GF-D8 (cell line): ENCODE measurements around the gene ETV1.

Source experiments
- DNase-seq: peaks from one replicate; lab custom pipeline; 2025; lab: John Stamatoyannopoulos, UW

ETV1 gene

DNA sequence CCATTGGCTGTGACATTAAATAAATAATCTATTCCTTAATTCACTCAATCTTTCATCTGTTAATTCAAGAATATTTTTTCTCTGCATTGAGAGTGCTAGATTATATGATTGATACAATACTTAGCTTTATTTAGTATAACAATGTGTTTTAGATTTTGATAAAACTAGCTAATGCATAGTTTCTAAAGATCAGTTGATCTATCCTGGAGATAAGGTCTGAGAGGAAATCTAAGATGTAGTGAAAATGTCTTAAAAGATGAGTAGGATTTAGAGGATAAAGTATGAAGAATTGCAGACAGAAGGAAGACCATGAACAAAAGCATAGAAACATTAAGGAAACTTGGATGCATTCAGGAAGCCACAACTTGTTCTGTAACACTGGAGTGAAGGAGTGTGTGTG lies 110.3 kb downstream of the ETV1 start:
- no peak for DNase-seq

DNA sequence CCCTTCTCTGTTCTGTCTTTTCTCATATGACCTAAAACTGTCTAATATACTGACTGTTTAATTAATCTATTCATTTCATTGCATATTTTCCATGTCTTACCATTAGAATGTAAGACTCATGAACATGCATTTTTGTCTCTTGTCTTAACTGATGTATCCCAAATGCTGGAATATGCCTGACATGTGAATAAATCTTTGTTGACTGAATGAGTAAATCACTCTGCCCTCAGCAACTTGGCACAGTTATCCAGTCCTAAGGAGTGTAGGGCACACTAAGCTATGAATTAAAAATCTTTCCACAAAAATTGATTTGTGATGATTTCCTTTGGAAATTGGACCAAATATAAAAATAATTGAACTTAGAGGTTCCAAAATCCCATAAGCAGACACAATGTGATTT lies 111.3 kb downstream of the ETV1 start:
- DNase-seq: no peak

DNA sequence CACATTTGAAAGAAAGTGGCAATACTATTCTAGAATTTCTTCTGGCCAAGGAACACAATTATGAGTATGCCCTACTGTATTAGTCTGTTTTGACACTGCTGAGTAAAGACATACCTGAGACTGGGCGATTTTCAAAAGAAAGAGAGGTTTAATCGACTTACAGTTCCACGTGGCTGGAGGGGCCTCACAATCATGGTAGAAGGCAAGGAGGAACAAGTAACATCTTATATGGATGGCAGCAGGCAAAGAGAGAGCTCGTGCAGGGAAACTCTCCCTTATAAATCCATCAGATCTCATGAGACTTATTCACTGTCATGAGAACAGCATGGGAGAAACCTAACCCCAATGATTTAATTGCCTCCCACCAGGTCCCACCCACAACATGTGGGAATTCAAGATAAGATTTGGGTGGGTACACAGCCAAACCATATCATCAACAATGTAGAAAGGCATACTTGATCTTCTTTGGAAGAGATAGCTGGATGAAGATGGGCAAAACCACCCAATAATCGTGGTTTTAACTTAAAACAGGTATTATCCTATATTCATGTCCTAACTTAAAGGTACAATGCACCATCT lies 113.9 kb downstream of the ETV1 start:
- no peak for DNase-seq

DNA sequence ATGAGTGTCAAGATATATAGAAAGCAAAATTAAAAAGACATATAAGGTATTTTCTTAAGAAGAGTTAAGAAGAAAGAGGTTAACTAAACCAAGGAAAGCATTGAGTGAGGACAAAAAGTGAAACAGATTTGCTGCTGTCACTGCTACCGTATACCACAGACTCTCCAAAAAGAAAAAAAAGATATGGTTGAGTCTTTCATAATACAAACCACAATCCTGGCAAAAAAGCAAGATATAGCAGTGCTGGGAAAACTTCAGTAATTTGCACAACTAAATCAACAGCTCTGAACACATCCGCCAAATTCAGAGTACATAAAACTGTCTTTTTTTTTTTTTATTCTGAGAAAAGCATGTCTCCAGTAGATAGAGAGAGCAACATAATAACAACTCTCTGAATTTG lies 114.7 kb downstream of the ETV1 start:
- no peak for DNase-seq

DNA sequence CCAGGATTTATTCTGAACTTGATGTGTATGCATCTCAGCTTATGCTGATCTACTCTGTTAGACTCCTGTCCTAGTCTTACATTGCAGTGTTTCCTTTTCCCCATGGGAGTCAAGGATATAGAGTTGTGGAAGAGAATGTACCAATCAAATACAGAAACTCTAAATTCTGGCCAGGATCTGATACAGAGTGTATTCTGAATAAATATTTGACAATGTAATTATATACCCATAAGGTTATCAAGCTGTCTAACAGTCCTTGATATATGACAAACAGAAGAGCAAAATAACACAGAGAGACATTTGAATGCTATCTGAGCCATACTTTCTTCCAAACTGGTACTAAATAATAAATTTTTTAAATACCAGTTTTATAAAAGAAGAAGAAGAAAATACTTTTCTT lies 116.8 kb downstream of the ETV1 start:
- DNase-seq: no peak

DNA sequence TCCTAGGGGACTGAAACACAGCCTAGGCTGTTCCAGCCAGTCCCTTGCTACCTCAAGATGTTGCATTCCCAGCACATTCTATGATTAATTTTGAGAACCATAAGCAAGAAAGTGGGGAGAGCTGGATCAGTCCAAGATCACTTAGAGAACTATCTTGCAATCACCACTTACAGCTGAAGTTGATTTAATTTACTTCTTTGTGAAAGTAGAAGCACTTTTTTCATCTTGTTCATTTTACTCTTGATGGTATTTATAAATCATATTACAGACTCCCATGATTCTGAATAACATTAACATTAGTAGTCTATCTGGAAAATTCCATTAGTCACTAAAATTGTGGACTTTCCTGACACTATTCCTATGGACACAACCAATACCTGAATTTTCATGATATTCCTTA lies 118.5 kb downstream of the ETV1 start:
- no peak for DNase-seq

DNA sequence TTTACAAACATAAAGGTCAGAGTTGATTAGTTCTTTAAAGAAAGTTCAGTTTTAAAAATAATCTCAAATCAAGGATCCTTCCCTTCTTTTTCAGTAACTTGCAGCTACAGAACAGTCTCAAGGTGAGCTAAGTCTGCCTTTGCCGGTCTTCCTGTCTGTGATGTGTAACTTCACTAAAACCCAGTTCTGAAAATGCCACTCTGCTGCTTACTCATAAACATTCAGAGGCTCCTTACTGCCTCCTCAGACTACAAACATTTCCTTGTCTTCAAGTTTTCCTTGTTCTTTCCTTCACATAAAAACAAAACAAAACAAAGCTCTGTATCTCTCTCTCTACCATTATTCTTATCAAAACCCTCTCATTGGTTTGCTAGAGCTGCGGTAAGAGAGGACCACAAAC lies 128.7 kb downstream of the ETV1 start:
- no peak for DNase-seq

DNA sequence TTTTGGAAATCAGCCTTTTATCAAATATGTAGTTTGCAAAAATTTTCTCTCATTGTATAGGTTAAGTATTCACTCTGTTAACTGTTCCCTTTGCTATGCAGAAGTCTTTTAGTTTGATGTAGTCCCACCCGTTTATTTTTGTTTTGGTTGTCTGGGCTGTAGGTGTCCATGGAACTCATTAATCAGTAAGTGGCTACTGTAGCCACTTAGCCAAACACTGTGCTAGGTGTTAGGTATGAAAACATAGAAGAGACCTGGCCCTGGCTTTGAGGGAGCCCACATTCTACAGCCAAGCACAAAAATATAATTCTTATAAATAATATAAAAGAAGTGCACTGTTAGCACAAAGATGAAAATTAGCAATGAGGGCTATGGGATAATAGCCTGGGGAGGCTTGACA lies 133.5 kb downstream of the ETV1 start:
- DNase-seq: no peak

DNA sequence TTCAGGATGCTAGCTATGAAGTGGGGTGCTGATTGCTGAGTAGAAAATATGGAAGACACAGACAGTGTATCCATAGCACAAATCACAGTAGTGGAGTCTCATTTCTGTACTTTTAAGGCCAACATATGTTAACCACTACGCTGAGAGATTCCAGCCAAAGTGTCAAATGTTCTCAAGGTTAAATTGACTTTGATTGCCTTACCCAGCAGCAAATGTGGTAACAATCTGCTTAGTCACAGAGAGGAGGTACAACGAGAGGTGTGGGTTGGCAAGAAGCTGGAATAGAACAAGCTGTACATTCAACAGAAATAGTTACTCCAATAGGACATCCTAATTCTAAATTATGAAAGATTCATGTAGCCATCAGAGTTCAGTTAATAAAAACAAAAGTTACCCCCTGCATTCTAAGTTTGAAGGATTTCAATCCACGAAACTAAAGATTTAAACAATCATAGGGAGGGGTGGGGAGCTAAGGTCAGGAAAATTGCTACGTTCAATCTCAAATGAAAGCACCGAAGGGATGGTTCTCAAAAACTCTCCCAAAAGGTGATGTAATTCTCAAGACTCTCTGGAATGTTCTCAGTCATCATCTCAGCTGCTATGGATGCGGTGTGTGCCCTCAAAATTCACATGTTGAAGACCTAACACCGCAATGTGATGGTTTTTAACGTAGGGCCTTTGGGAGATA lies 137.0 kb downstream of the ETV1 start:
- no peak for DNase-seq

DNA sequence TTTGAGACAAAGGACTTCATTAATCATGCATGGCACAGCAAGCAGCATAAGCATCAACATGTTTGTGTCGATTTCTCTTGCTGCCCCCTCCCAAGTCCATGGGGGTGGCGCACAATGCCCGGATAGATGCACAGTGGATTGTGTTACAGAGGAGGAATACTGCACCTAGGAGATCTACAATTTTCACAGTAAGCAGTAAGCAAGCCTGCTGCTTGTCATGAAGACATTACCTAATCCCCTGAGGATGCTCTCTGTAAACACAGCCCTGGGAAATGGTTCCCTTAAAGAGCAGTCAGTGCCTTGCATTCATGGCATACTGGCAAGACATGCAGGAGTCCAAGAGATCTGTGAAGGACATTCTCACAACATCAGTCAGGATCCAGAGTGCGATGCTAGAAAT lies 137.7 kb downstream of the ETV1 start:
- no peak for DNase-seq

DNA sequence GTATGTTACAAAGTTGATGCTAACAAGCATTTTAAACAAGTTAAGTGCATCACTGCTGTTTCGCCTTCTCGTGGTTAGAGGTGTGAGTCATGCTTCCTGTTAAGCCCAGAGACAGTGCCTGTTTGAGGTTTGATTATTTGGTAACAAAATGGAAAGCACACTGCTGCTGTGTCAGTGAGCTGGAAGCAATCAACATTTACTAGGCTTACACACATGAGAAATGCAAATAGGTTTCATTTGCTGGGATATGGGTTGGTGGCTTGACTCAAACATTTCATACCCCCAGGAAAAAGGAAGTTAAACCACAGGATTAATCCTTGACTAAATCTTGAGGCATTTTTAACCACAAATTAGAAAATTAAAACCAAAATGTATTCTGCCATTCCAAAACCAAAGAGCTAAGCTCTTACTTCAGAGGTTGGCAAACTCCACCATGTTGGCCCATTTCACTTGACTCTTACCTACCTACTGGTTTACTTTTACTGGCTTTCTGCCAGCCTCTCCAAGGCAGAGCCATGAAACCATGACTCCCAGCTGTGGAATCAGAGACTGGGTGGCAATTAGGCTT lies 139.2 kb downstream of the ETV1 start:
- peak; percentile 72 for DNase-seq

DNA sequence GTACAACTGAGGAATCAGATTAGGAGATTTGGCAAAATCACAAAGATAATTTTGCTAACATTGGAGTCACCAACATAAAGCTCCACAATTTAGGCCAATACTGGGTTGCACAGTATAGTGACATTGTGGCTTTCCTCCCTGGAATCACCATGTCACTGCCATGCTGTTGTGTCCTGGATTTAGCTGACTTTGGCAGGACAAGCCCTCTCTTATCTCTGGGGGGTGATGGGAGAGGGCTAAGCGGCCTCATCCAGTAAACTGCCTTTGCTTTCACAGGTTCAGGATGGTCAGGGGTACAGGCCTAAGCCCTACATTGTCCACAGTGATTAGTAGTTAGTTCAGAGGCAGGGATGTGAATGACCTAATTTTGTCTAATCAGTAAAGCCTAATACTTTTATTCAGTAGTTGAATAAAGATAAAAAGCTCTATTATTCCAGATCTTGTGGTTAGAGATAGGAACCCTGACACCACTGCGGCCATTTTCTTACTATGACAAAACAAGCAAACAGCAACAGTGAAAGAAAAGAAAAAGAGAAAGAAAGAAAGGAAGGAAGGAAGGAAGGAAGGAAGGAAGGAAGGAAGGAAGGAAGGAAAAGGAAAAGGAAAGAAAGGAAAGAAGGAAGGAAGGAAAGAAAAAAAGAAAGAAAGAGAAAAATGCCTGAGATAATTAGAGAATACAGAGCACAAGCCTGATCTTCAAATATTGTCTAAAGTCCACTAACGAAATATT lies 140.1 kb downstream of the ETV1 start:
- no peak for DNase-seq

DNA sequence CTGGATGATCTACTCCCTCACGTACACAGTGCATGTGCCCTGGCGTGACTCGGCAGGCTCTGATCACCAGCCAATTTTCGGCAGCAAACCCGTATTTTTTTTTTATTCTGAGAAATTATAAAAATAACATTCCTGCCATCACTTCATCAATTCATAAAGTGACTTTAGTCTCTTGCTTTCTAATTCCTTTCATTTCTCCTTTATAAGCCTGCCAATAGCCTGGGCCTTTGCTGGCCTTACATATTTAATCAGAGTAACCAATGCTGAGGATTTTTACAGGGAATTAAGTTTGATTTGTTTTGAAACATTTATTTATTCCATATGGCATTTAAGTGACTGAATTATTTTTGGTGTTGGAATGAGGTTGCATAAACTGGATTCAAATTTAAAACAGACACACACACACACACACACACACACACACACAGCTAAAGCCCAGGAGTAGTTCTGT lies 140.8 kb downstream of the ETV1 start:
- no peak for DNase-seq

DNA sequence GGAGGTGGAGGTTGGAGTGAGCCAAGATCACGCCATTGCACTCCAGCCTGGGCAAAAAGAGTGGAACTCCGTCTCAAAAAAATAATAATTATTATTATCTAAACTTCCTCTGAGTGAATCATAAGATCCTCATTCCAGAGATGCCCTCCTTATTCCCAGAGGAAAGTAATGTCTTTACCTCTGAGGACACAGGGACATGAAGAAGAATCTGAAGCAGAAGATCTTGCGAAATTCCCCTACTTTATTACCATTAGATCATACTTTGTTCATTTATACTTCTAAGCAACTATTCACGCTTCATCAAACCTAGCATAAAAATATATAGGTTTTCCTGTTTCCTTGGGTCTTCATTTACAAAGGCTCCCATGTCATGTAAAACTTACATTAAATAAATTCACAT lies 143.1 kb downstream of the ETV1 start:
- DNase-seq: no peak

DNA sequence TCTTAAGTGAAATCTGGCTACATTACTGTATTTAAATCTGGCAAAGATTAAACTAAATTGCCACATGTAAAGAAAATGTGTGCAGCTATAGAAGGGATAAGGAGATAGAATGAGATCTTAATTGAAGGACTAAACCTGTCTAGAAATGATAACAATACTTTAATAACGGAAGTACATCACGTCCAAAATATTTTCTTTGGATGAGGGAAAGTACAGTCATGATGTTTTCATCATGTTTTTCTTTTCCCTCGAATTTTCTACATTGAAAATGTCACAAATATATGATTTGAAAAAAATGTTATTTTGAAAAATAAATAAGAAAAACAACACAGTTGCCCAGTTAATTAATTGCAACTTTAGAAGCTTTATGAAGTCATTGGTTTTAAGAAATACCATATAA lies 143.9 kb downstream of the ETV1 start:
- DNase-seq: no peak

DNA sequence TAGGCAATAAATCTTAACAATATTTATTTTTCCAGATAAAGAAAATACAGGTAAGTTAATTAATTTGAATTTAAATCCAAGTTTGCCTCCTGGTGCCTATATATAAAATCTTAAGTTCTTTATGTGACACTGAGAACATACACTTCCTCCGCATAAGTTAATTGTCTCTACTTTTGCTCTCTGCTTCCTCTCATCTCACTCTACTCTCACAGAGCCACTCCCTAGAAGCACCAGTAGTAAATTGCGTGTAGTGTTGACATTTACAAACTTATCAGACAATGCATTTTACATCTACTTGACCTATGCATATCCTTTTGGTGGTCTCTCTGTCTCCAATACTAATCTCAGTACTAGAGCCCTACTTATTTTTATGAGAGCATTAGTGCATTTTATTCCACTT lies 144.5 kb downstream of the ETV1 start:
- no peak for DNase-seq

DNA sequence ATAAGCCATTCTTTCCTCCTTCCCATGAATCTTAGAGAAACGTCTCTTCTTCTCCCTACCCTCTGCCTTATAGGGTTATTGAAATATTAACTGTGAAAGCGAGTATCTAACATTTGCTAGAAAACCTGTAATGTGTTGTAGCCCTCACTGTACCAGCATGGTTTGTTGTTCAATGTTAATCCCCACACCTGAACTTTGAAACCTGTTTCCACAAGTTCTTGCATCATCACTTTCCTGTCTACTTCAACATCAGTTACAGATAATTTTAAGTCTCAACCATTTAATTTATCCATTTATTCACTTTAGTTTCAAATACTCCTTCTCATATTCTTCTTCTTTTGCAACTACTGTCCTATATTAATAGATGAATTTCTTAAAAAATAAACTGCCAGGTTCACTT lies 148.2 kb downstream of the ETV1 start:
- no peak for DNase-seq
